Osteoblast (primary cell): ENCODE measurements around the gene DPP10. TPM values are rescaled to one million over a fixed set of nuclear protein-coding genes. Genes with fewer than 3 reads are reported as not detected.

Experiments used
- DNase-seq: peaks from one replicate; pipeline ENCODE4 v3.0.0; 2011; ENCODE audit warnings: low spot score, mixed read lengths; ENCODE audit not compliant: insufficient read length; ENCODE audit errors: missing footprints
- H2AFZ ChIP-seq: 2 replicates; pipeline ENCODE4 v1.6.0; 2011; ENCODE audit warnings: mild to moderate bottlenecking, low read length
- H3K27ac ChIP-seq: 2 replicates; pipeline ENCODE4 v1.5.1; 2011; ENCODE audit warnings: mild to moderate bottlenecking, low read depth, low read length, moderate library complexity
- H3K27me3 ChIP-seq: 2 replicates; pipeline ENCODE4 v1.6.0; 2012; ENCODE audit warnings: mild to moderate bottlenecking, control low read depth, inconsistent platforms, low read length, moderate library complexity; ENCODE audit not compliant: insufficient read depth
- H3K36me3 ChIP-seq: 2 replicates; pipeline ENCODE4 v1.5.1; 2011; ENCODE audit warnings: mild to moderate bottlenecking, low read length, control low read depth, moderate library complexity; ENCODE audit not compliant: insufficient read depth
- H3K4me1 ChIP-seq: 2 replicates; pipeline ENCODE4 v1.5.1; 2011; ENCODE audit warnings: mild to moderate bottlenecking, low read length, control low read depth, moderate library complexity; ENCODE audit not compliant: insufficient read depth
- H3K4me2 ChIP-seq: 2 replicates; pipeline ENCODE4 v1.6.0; 2011; ENCODE audit warnings: mild to moderate bottlenecking, low read length; ENCODE audit not compliant: insufficient read depth
- H3K4me3 ChIP-seq: fragments of 200-600 bp; sonication (generic); 3 replicates; pipeline ENCODE4 v1.5.1; 2012; ENCODE audit warnings: mild to moderate bottlenecking, low read length, inconsistent platforms; ENCODE audit not compliant: insufficient read depth
- H3K79me2 ChIP-seq: 2 replicates; pipeline ENCODE4 v1.6.0; 2012; ENCODE audit warnings: mild to moderate bottlenecking, low read length, control low read depth, inconsistent platforms; ENCODE audit not compliant: insufficient read depth
- H3K9me3 ChIP-seq: 2 replicates; pipeline ENCODE4 v1.5.1; 2011; ENCODE audit warnings: low read depth, low read length, control low read depth
- H4K20me1 ChIP-seq: 2 replicates; pipeline ENCODE4 v1.6.0; 2012; ENCODE audit warnings: mild to moderate bottlenecking, low read length, control low read depth; ENCODE audit not compliant: insufficient read depth
- total RNA-seq: library from RNA; depleted of rRNA; stranded (reverse); fragments of >200 nt; gene quantifications from 2 replicates; pipeline ENCODE4 v1.2.3, GENCODE V29; 2012
- TF ChIP-seq, protein P1 (sequence below): IDR thresholded peaks from 2 replicates; pipeline ENCODE4 v1.5.1; 2011; ENCODE audit warnings: mild to moderate bottlenecking, low read depth, low read length, moderate library complexity; ENCODE audit errors: extremely low read depth

Gene DPP10
- total RNA-seq, 1 donor: not detected

GRCh38 chr2:114929225-114929624, 486.8 kb downstream of the DPP10 start:
- no peak for DNase-seq
- Histone ChIP-seq H3K27ac (no peak overlapping the region), H3K4me1 (no peaks in the 10 kb centered on the region), H3K36me3 (no peaks in the 10 kb centered on the region), H2AFZ (no peak overlapping the region), H3K79me2 (no peaks in the 10 kb centered on the region), H3K4me3 (no peak overlapping the region), H3K4me2 (no peak overlapping the region), H4K20me1 (no peaks in the 10 kb centered on the region), H3K9me3 (peaks cover 4% of the 10 kb centered on the region), H3K27me3 (no peaks in the 10 kb centered on the region)
- TF ChIP-seq, protein P1, sequence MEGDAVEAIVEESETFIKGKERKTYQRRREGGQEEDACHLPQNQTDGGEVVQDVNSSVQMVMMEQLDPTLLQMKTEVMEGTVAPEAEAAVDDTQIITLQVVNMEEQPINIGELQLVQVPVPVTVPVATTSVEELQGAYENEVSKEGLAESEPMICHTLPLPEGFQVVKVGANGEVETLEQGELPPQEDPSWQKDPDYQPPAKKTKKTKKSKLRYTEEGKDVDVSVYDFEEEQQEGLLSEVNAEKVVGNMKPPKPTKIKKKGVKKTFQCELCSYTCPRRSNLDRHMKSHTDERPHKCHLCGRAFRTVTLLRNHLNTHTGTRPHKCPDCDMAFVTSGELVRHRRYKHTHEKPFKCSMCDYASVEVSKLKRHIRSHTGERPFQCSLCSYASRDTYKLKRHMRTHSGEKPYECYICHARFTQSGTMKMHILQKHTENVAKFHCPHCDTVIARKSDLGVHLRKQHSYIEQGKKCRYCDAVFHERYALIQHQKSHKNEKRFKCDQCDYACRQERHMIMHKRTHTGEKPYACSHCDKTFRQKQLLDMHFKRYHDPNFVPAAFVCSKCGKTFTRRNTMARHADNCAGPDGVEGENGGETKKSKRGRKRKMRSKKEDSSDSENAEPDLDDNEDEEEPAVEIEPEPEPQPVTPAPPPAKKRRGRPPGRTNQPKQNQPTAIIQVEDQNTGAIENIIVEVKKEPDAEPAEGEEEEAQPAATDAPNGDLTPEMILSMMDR: no peak

- DNase-seq: no peak
- no peaks in the 10 kb centered on the region for H3K4me1 ChIP-seq
- no peaks in the 10 kb centered on the region for H3K36me3 ChIP-seq
- H3K4me2 ChIP-seq: no peak overlapping the region
- no peaks in the 10 kb centered on the region for H3K79me2 ChIP-seq
- H3K27me3 ChIP-seq: no peaks in the 10 kb centered on the region
- H3K9me3 ChIP-seq: peaks cover 4% of the 10 kb centered on the region
- no peak overlapping the region for H3K27ac ChIP-seq
- TF ChIP-seq, protein P1: no peak
- H4K20me1 ChIP-seq: no peaks in the 10 kb centered on the region
- no peak overlapping the region for H3K4me3 ChIP-seq
- no peak overlapping the region for H2AFZ ChIP-seq
Observed at GRCh38 chr2:114933671-114934241, 491.3 kb downstream of the DPP10 start.

DNA sequence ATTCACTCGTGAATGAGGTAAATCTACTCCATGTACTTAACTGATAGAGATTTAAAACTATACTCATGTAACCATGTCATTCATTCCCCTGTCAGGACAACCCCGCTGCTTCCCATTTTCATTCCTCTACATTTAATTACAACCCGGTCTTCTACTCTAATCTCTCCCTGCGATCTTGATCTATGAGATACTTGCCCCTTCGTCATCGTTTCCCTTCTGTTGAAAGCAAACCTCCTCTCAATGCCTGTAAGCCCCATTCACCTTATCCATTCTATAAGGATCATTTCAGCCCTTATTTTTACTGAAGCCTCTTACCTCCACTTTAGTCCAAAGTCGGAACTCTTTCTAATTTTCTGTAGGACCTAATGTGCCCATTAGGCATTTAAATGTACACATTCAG, 492.6 kb downstream of the DPP10 start:
- H3K9me3 ChIP-seq: peaks cover 6% of the 10 kb centered on the region
- DNase-seq: no peak
- no peak overlapping the region for H3K27ac ChIP-seq
- H3K4me2 ChIP-seq: no peak overlapping the region
- TF ChIP-seq, protein P1: no peak
- H3K4me3 ChIP-seq: no peak overlapping the region
- H3K79me2 ChIP-seq: no peaks in the 10 kb centered on the region
- no peaks in the 10 kb centered on the region for H3K27me3 ChIP-seq
- H2AFZ ChIP-seq: no peak overlapping the region
- H3K4me1 ChIP-seq: no peaks in the 10 kb centered on the region
- no peaks in the 10 kb centered on the region for H3K36me3 ChIP-seq
- H4K20me1 ChIP-seq: no peaks in the 10 kb centered on the region

DNA sequence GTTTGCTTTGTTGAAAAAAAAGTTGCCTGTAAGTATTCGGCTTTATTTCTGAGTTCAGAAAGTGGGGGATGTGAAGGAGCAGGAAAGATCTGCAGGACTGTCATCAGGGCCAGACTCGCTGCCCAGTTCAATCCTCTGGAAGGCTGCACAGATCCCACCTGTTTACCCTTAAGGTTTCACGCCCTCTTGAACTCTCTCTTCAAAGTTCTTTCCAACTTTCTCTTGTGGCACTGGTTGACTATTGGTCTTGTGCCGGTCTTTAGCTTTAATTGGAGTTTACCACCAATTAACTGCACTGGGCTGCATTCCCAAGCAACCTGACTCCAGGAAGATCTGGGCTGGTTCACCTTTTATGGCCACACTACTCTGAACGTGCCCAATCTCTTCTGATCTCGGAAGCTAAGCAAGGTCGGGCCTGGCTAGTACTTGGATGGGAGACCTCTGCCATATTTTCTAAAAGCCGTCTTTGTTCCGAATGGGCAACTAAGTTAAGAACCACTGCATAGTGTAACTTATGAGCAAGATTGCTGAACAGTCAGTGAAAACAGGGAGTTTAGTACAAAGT, 495.0 kb downstream of the DPP10 start:
- Histone ChIP-seq H3K36me3 (no peaks in the 10 kb centered on the region), H3K4me1 (no peaks in the 10 kb centered on the region), H3K4me2 (no peak overlapping the region), H3K79me2 (no peaks in the 10 kb centered on the region), H4K20me1 (no peaks in the 10 kb centered on the region), H3K4me3 (no peak overlapping the region), H3K27ac (no peak overlapping the region), H3K9me3 (peaks cover 5% of the 10 kb centered on the region), H2AFZ (no peak overlapping the region), H3K27me3 (no peaks in the 10 kb centered on the region)
- no peak for DNase-seq
- TF ChIP-seq, protein P1: no peak
